ENCODE measurements around the gene RBM8A.

RBM8A gene

DNA sequence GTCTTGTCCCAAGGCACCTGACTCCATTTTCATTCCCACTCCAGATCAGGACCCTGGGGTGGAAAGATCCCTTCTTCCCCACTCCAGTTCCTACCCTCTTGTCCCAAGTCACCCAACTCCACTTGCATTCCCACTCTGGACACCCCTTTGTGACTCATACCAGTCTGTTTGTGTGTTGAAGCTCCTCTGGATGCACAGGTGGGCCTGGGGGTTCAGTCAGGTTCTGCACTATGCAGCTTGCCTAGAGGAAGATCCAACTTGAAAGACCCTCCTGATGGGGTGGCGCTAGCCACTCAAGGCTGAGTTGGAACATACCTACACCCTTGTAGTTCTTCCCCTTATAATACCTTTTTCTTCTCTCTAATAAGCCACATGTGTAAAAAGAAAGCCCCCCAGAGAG is 31.8 kb downstream of the RBM8A start:
- TF ChIP-seq, protein P1, sequence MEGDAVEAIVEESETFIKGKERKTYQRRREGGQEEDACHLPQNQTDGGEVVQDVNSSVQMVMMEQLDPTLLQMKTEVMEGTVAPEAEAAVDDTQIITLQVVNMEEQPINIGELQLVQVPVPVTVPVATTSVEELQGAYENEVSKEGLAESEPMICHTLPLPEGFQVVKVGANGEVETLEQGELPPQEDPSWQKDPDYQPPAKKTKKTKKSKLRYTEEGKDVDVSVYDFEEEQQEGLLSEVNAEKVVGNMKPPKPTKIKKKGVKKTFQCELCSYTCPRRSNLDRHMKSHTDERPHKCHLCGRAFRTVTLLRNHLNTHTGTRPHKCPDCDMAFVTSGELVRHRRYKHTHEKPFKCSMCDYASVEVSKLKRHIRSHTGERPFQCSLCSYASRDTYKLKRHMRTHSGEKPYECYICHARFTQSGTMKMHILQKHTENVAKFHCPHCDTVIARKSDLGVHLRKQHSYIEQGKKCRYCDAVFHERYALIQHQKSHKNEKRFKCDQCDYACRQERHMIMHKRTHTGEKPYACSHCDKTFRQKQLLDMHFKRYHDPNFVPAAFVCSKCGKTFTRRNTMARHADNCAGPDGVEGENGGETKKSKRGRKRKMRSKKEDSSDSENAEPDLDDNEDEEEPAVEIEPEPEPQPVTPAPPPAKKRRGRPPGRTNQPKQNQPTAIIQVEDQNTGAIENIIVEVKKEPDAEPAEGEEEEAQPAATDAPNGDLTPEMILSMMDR (IDR thresholded peaks at IDR 0.05; ENCODE audit: low read depth, low read length, poor library complexity, severe bottlenecking): no peak
- no peak for TF ChIP-seq EZH2phosphoT487 (IDR thresholded peaks at IDR 0.05; ENCODE audit: borderline replicate concordance, low read length)
- H3K4me3 ChIP-seq (ENCODE audit: low read length): no peak overlapping the region
- no peaks in the 10 kb centered on the region for H3K9me3 ChIP-seq (ENCODE audit: control insufficient read depth, insufficient read depth, low read length)
- H4K20me1 ChIP-seq (ENCODE audit: control insufficient read depth, insufficient read depth, low read depth, low read length): no peaks in the 10 kb centered on the region
- H3K79me2 ChIP-seq (ENCODE audit: control insufficient read depth, low read length): no peaks in the 10 kb centered on the region
- no peaks in the 10 kb centered on the region for H3K4me1 ChIP-seq (ENCODE audit: control insufficient read depth, low read length)
- H3K27ac ChIP-seq (ENCODE audit: low read depth, low read length): no peak overlapping the region
- no peak overlapping the region for H3K4me2 ChIP-seq (ENCODE audit: low read length)
- H3K9me2 ChIP-seq (replicated peaks; ENCODE audit: control insufficient read depth, low read length): no peaks in the 10 kb centered on the region
- H3K27me3 ChIP-seq (ENCODE audit: control insufficient read depth, low read length): no peaks in the 10 kb centered on the region
- no peaks in the 10 kb centered on the region for H3F3A ChIP-seq (ENCODE audit: control insufficient read depth, insufficient read depth)
- no peaks in the 10 kb centered on the region for H3K36me3 ChIP-seq (ENCODE audit: control insufficient read depth, low read length)

DNA sequence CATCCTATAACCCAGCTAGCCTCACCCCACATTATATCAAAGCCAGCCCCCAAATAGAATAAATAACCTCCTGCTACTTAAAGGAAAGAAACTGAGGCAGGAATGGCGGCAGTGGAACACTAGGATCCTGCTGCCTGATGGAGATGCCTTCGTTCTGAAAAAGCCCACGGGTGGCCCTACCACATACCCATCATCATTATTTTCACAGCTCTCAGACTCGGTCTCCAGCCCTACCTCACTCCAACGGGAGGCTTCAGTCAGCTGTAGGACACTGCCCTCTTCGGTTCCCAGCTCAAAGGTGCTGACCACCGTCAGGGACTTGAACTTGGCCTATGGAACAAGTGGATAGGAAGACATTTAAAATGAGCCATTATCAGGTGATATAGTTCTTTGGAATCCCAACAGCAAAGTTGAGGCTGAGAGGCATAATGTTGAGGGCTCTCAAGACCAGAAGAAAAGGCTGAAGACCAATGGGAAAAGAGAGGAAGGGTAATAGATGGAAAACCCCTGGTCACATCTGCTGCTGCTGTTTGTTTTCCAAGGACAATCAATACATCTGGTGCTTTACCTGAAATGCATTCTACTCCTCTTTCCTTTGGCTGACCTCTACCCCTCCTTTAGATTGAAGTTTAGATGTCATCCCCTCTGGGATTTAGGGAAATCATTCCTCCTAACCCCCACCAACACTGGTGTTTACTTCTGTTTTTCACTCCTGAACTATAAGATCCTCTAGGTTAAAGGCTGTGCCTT is 33.8 kb downstream of the RBM8A start:
- Histone ChIP-seq H3K79me2 (ENCODE audit: control insufficient read depth, low read length) (no peaks in the 10 kb centered on the region), H4K20me1 (ENCODE audit: control insufficient read depth, insufficient read depth, low read depth, low read length) (no peaks in the 10 kb centered on the region), H3K9me2 (replicated peaks; ENCODE audit: control insufficient read depth, low read length) (no peaks in the 10 kb centered on the region), H3K36me3 (ENCODE audit: control insufficient read depth, low read length) (no peaks in the 10 kb centered on the region), H3K4me3 (ENCODE audit: low read length) (no peak overlapping the region), H3K27ac (ENCODE audit: low read depth, low read length) (no peak overlapping the region), H3K4me2 (ENCODE audit: low read length) (no peak overlapping the region), H3K9me3 (ENCODE audit: control insufficient read depth, insufficient read depth, low read length) (no peaks in the 10 kb centered on the region), H3K27me3 (ENCODE audit: control insufficient read depth, low read length) (no peaks in the 10 kb centered on the region), H3F3A (ENCODE audit: control insufficient read depth, insufficient read depth) (no peaks in the 10 kb centered on the region), H3K4me1 (ENCODE audit: control insufficient read depth, low read length) (no peaks in the 10 kb centered on the region)
- TF ChIP-seq, protein P1 (IDR thresholded peaks at IDR 0.05; ENCODE audit: low read depth, low read length, poor library complexity, severe bottlenecking): no peak
- TF ChIP-seq EZH2phosphoT487 (IDR thresholded peaks at IDR 0.05; ENCODE audit: borderline replicate concordance, low read length): no peak

DNA sequence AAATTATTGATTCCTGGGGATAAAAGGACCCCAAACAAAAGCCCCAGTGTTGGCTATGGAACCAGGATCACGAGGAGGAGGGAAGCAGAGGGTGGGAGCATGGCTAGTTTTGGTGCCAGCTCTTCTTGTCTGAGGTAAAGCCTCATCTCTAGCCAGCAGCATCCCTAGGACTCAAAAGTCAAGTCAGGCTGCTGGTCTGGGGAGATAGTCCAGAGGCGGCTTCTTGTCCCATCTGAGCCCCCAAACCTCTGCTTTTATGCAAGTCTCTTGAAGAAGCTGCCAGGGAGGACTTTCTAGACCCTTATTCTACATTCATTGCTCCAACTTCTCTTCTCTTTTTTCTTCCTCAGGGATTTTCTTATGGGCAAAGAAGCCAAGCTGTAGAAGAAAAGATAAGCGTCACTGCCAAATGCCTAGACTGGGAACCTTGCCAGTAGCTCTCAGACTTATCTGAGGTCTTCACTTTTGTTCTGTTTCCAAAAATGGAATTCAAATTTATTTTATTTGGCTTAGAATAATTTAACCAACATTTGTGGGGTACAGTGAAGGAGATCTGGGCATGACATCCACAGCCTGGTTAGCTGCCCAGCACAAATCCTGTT is 34.7 kb downstream of the RBM8A start:
- H3F3A ChIP-seq (ENCODE audit: control insufficient read depth, insufficient read depth): no peaks in the 10 kb centered on the region
- no peaks in the 10 kb centered on the region for H3K36me3 ChIP-seq (ENCODE audit: control insufficient read depth, low read length)
- H3K27ac ChIP-seq (ENCODE audit: low read depth, low read length): no peak overlapping the region
- no peaks in the 10 kb centered on the region for H3K9me2 ChIP-seq (replicated peaks; ENCODE audit: control insufficient read depth, low read length)
- no peak overlapping the region for H3K4me3 ChIP-seq (ENCODE audit: low read length)
- no peaks in the 10 kb centered on the region for H3K9me3 ChIP-seq (ENCODE audit: control insufficient read depth, insufficient read depth, low read length)
- TF ChIP-seq, protein P1 (IDR thresholded peaks at IDR 0.05; ENCODE audit: low read depth, low read length, poor library complexity, severe bottlenecking): no peak
- TF ChIP-seq EZH2phosphoT487 (IDR thresholded peaks at IDR 0.05; ENCODE audit: borderline replicate concordance, low read length): no peak
- H4K20me1 ChIP-seq (ENCODE audit: control insufficient read depth, insufficient read depth, low read depth, low read length): no peaks in the 10 kb centered on the region
- H3K4me1 ChIP-seq (ENCODE audit: control insufficient read depth, low read length): no peaks in the 10 kb centered on the region
- H3K79me2 ChIP-seq (ENCODE audit: control insufficient read depth, low read length): no peaks in the 10 kb centered on the region
- H3K27me3 ChIP-seq (ENCODE audit: control insufficient read depth, low read length): no peaks in the 10 kb centered on the region
- no peak overlapping the region for H3K4me2 ChIP-seq (ENCODE audit: low read length)
